MM.1S (cell line): ENCODE measurements around the gene BTG4.

Source experiments
- DNase-seq: peaks from one replicate; pipeline ENCODE4 v3.0.0-alpha.2; 2015
- H2AFZ ChIP-seq: fragments of 300-600 bp; sonication (generic); 2 replicates; pipeline ENCODE4 v1.6.0; 2016; ENCODE audit warnings: antibody characterized with exemption, low read length
- H3F3A ChIP-seq: fragments of 300-600 bp; sonication (generic); 2 replicates; pipeline ENCODE4 v1.6.1; 2016; ENCODE audit warnings: mild to moderate bottlenecking, antibody characterized with exemption, low read length, moderate library complexity, mixed read lengths; ENCODE audit not compliant: insufficient read depth
- H3K27ac ChIP-seq: fragments of 300-600 bp; sonication (generic); 2 replicates; pipeline ENCODE4 v1.5.1; 2016; ENCODE audit warnings: mild to moderate bottlenecking, low read length
- H3K27me3 ChIP-seq: fragments of 300-600 bp; sonication (generic); replicated peaks from 2 replicates; pipeline ENCODE4 v1.6.0; 2016; ENCODE audit warnings: low read length; ENCODE audit not compliant: insufficient read depth
- H3K36me3 ChIP-seq: fragments of 300-600 bp; sonication (generic); replicated peaks from 2 replicates; pipeline ENCODE4 v1.6.1; 2016; ENCODE audit warnings: mild to moderate bottlenecking, low read length, mixed read lengths; ENCODE audit not compliant: insufficient read depth
- H3K4me1 ChIP-seq: fragments of 300-600 bp; sonication (generic); 2 replicates; pipeline ENCODE4 v1.6.1; 2016; ENCODE audit warnings: low read length, mixed read lengths
- H3K4me2 ChIP-seq: fragments of 300-600 bp; sonication (generic); 2 replicates; pipeline ENCODE4 v1.6.0; 2016; ENCODE audit warnings: low read depth, low read length
- H3K4me3 ChIP-seq: fragments of 300-600 bp; sonication (generic); 2 replicates; pipeline ENCODE4 v1.5.1; 2016; ENCODE audit warnings: low read length, mixed read lengths
- H3K79me2 ChIP-seq: fragments of 300-600 bp; sonication (generic); 2 replicates; pipeline ENCODE4 v1.6.1; 2016; ENCODE audit warnings: mixed run types, low read length, mixed read lengths
- H3K9ac ChIP-seq: fragments of 300-600 bp; sonication (generic); 2 replicates; pipeline ENCODE4 v1.6.1; 2016; ENCODE audit warnings: low read length, mixed read lengths
- H3K9me2 ChIP-seq: fragments of 300-600 bp; sonication (generic); replicated peaks from 2 replicates; pipeline ENCODE4 v1.6.1; 2016; ENCODE audit warnings: mild to moderate bottlenecking, low read length, mixed read lengths; ENCODE audit not compliant: insufficient read depth
- H3K9me3 ChIP-seq: fragments of 300-600 bp; sonication (generic); replicated peaks from 2 replicates; pipeline ENCODE4 v1.6.1; 2016; ENCODE audit warnings: mild to moderate bottlenecking, low read length, mixed read lengths; ENCODE audit not compliant: insufficient read depth
- H4K20me1 ChIP-seq: fragments of 300-600 bp; sonication (generic); 2 replicates; pipeline ENCODE4 v1.6.1; 2016; ENCODE audit warnings: mild to moderate bottlenecking, low read length, moderate library complexity, mixed read lengths; ENCODE audit not compliant: insufficient read depth
- CTCF ChIP-seq: fragments of 300-600 bp; sonication (generic); IDR thresholded peaks from 2 replicates; pipeline ENCODE4 v1.5.1; 2016; ENCODE audit warnings: antibody characterized with exemption, low read length, mixed read lengths
- EZH2 ChIP-seq: fragments of 300-600 bp; sonication (generic); optimal IDR thresholded peaks from 2 replicates; pipeline ENCODE3; 2017; ENCODE audit warnings: low read depth, mild to moderate bottlenecking, antibody characterized with exemption, low read length, mixed read lengths
- EZH2phosphoT487 ChIP-seq: fragments of 300-600 bp; sonication (generic); IDR thresholded peaks from 2 replicates; pipeline ENCODE4 v1.6.1; 2018; ENCODE audit warnings: antibody characterized with exemption, low read length

Gene BTG4

DNA sequence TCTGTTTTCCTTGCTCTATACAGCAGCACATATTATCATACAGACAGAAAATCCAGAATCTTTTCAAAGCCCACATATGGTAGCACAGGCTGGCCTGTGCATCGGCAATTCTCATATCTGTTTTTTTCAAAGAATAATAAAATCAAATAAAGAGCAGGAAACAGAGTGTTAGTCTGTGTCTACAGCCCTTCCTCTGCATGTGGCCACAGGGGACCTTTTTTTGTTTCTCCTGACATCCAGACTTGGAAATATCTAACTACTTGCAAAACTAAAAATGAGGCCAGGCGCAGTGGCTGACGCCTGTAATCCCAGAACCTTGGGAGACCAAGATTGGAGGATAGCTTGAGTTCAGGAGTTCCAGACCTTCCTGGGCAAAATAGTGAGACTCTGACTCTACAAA lies 48.6 kb upstream of the BTG4 start:
- H3K79me2 ChIP-seq, result no peaks in the 10 kb centered on the region
- 0 out of 2 replicates have a peak, but pooled peaks cover 3% of the 10 kb centered on the region for H3K4me1 ChIP-seq
- no peaks in the 10 kb centered on the region for H3K36me3 ChIP-seq
- DNase-seq, result no peak
- H2AFZ ChIP-seq, result no peak overlapping the region
- H3K4me2 ChIP-seq, result no peak overlapping the region
- H3K27me3 ChIP-seq, result no peaks in the 10 kb centered on the region
- H3K4me3 ChIP-seq, result no peak overlapping the region
- H3K9me3 ChIP-seq, result no peaks in the 10 kb centered on the region
- no peaks in the 10 kb centered on the region for H3F3A ChIP-seq
- TF ChIP-seq CTCF (no peak), EZH2phosphoT487 (no peak), EZH2 (no peak)
- no peak overlapping the region for H3K27ac ChIP-seq
- H4K20me1 ChIP-seq, result no peaks in the 10 kb centered on the region
- H3K9ac ChIP-seq, result no peak overlapping the region
- no peaks in the 10 kb centered on the region for H3K9me2 ChIP-seq

- Histone ChIP-seq H3K4me2 (no peak overlapping the region), H3K79me2 (no peaks in the 10 kb centered on the region), H4K20me1 (no peaks in the 10 kb centered on the region), H3F3A (no peaks in the 10 kb centered on the region), H3K27me3 (no peaks in the 10 kb centered on the region), H3K9me3 (no peaks in the 10 kb centered on the region), H3K27ac (no peak overlapping the region), H3K9me2 (no peaks in the 10 kb centered on the region), H3K9ac (no peak overlapping the region), H3K4me1 (peaks cover 10% of the 10 kb centered on the region; the same call in 1 of the 2 replicates), H2AFZ (no peak overlapping the region), H3K36me3 (no peaks in the 10 kb centered on the region), H3K4me3 (no peak overlapping the region)
- TF ChIP-seq EZH2 (no peak), CTCF (no peak), EZH2phosphoT487 (no peak)
- DNase-seq, result no peak
These were observed 47.7 kb upstream of the BTG4 start for GRCh38 chr11:111559800-111560464.

DNA sequence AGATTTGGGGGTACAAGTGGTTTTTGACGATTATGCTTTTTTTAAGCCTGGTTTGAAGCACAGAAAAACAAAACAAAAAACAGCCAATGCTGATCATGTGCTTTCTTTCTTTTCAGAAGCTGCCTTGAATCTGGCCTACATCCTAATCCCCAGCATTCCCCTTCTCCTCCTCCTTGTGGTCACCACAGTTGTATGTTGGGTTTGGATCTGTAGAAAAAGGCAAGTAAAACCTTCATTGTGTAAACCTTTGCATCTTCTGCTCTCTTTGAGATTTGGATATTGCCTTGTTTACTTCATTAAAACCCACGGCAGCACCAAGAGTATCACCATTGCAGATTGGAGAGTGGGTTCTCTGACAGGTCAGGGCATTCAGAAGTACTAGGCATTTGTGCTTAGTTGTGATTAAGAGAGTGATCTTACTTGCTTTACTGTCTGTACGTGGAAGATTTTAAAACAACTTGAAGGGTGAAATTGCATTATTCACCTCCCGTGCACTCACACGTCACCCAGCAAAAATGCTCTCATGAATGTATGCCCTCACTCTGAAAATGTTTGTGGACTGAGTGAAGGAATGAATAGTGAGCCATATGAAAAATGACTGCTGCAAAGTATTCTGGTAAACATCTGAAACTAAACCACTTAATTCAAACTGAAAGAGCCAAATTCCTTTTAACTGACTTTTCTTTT lies 45.4 kb upstream of the BTG4 start:
- H3K9me2 ChIP-seq, result no peaks in the 10 kb centered on the region
- H3F3A ChIP-seq, result no peaks in the 10 kb centered on the region
- no peak for DNase-seq
- no peaks in the 10 kb centered on the region for H3K9me3 ChIP-seq
- H3K27ac ChIP-seq, result no peak overlapping the region
- H3K4me3 ChIP-seq, result no peak overlapping the region
- H3K36me3 ChIP-seq, result no peaks in the 10 kb centered on the region
- H3K79me2 ChIP-seq, result no peaks in the 10 kb centered on the region
- no peak for TF ChIP-seq EZH2phosphoT487
- no peak for TF ChIP-seq CTCF
- TF ChIP-seq EZH2, result no peak
- no peaks in the 10 kb centered on the region for H3K27me3 ChIP-seq
- no peak overlapping the region for H3K9ac ChIP-seq
- H3K4me1 ChIP-seq, result peaks cover 11% of the 10 kb centered on the region; the same call in 1 of the 2 replicates
- H3K4me2 ChIP-seq, result no peak overlapping the region
- H2AFZ ChIP-seq, result no peak overlapping the region
- no peaks in the 10 kb centered on the region for H4K20me1 ChIP-seq
